Effector CD8-positive, alpha-beta T cell (primary cell): ENCODE data around the gene KCNC1.

ENCODE experiments used
- DNase-seq: peaks from one replicate; lab custom pipeline; 2025; lab: John Stamatoyannopoulos, UW

Gene KCNC1

DNA sequence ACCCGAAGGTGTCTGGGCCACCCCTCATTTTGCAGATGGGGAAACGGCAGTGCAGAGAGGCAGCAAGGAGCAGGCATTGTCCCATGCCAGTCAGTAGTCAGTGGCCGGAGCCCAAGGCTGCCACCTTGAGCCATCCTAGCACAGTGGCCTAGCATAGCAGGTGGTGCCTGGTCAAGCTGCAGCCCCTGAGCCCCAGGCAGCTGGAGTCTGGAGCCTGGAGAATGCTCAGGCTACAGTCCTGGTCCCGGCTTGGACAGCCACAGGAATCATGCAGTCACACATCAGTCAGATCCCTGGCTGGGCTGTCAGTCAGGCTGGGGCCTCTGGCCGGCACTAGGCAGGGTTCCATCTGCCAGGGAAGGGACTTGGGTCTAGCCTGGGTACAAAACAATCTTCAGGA is 18.6 kb downstream of the KCNC1 start:
- DNase-seq: no peak

DNA sequence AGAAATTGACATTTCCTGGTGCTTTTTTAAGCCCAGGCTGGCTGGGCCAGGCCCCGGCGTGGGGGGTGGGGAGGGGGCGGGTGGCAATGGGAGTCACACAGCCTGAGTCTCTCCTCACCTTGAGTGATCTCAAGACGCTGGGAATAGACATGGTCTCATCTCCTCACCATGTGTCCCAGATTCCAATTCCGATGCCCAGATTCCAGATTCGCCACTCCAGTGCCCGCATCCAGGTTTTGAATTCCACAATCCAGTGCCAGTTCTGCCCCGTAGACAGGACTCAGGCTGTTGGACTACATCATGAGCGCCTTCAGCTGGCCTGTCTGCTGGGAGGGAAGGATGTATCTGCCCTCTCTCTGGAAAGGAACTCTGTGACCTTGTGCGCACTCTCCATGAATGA is 19.1 kb downstream of the KCNC1 start:
- DNase-seq: no peak

- DNase-seq: no peak
Measured at GRCh38 chr11:17755891-17756290, 21.3 kb downstream of the KCNC1 start.

GRCh38 chr11:17760102-17761029 is 25.8 kb downstream of the KCNC1 start:
- no peak for DNase-seq

- no peak for DNase-seq
Measured at GRCh38 chr11:17762309-17762974, 27.9 kb downstream of the KCNC1 start.

- no peak for DNase-seq
Measured at GRCh38 chr11:17763244-17763643, 28.7 kb downstream of the KCNC1 start.

GRCh38 chr11:17763703-17764102 is 29.1 kb downstream of the KCNC1 start:
- no peak for DNase-seq

- DNase-seq: no peak
Measured at GRCh38 chr11:17764446-17765218, 30.1 kb downstream of the KCNC1 start.

- DNase-seq: no peak
Measured at GRCh38 chr11:17765356-17766072, 30.9 kb downstream of the KCNC1 start.

GRCh38 chr11:17766073-17766359 is 31.4 kb downstream of the KCNC1 start:
- DNase-seq: no peak

DNA sequence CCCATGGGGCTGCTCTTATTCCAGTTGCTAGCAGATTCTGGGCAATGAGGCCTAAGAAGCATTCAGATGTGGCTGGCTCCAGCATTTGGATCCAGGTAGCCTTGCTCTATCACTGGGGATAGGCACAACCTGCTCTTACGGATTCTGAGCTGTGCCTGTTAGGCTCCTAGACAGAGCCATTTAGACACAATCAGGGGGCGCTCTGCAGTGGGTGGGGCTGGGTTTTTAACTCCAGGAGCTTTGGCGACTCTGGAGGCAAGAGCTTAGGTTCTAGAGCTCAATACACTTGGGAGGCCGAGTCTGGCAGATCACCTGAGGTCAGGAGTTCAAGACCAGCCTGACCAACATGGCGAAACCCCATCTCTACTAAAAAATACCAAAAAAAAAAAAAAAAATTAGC is 32.0 kb downstream of the KCNC1 start:
- no peak for DNase-seq

DNA sequence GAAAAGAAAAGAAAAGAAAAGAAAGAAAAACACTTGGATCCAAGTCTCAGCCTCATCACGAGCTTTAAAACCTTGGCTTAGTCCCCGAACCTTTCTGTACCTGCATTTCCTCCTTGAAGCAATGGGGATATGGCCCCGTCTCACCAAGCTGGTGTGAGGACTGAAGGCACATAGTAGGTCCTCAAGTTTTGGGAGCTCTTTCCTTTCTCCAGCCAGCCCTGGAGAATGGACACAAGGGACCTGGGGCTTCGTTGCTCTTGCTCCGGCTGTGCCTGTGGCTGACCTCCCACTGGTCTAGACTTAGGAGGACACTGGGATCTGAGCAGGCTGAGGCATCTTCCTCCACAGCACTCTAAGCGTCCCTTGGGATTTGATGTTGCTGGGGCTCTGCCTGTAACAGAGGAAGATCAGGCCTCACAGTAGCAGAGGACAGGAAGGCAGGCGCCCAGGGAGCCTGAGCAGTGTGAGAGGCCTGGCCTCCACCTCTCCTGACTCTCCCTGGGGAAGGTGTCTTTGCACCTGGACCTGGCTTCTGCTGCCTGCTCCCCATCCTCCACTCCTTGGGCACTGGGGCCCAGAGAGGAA is 32.8 kb downstream of the KCNC1 start:
- DNase-seq: no peak

DNA sequence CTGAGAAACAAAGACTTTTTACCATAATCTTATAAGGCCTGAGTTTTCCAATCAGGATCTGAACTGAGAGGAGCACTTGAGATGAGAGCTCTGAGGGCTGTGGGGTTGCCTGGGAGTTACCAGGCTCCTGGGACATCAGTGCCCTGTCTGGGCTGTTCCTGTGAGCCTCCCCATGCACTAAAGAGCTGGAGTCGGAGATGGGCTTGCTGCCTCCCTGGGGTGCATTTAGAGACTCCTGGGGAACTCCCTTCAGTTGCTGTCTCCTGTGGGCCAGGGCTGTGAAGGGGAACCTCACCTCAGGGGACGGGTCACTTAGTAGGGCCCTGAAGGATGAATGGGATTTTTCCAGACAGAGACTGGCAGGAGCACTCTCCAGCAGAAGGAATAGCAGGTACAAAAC is 33.3 kb downstream of the KCNC1 start:
- DNase-seq: no peak

DNA sequence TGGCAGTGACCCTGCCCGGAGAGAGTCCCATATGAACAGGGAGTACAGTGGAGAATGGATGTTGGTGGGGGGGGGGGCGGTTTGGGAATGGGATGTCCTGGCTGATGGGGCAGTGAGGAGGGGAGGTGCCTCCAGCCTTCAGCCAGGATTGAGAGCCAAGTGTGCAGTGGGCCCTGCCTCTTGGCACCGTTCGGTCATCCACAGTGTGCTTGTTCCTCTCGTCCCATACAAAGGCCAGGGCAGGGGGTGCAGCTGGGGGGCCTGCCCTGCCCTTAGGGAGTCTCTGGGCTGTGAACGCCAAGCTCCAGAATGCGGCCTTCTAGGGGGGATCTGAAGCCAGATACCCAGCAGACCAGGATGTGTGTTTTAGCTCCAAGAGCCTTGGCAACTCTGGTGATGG is 34.0 kb downstream of the KCNC1 start:
- no peak for DNase-seq

GRCh38 chr11:17769218-17769617 is 34.6 kb downstream of the KCNC1 start:
- DNase-seq: no peak

- DNase-seq: no peak
Measured at GRCh38 chr11:17770048-17770652, 35.6 kb downstream of the KCNC1 start.

DNA sequence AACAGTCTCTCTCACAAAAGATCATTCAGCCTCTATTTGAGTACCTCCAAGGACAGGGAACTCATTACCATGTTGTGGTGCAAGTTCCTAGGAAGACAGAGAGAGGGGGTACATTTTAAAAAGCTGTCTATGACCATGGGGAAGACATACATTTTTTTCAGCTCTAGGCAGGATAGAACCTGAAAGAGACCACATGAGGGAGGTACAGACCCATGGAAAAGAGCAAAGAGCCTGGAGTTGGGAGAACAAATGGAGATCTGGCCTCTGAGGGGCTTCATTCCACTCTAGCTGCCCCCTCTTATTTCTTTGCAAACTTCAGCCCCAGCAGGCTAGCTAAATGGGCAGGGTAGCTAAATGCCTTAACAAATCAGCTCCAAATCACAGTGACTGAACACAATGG is 36.3 kb downstream of the KCNC1 start:
- DNase-seq: no peak

DNA sequence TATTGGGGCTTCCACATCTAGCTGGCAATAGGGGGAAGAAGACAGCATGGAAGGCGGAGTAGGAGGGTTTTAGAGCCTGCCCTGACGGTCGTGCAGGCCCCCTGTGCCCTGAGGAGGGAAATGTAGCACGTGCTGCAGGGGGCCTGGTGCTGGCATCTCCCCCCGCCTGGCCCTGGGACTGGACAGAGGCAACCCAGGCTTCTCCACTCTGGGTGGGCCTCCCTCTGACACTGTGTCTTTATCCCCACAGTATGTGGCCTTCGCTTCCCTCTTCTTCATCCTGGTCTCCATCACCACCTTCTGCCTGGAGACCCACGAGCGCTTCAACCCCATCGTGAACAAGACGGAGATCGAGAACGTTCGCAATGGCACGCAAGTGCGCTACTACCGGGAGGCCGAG is 36.8 kb downstream of the KCNC1 start:
- DNase-seq: no peak

- DNase-seq: no peak
Measured at GRCh38 chr11:17771841-17772401, 37.3 kb downstream of the KCNC1 start.

DNA sequence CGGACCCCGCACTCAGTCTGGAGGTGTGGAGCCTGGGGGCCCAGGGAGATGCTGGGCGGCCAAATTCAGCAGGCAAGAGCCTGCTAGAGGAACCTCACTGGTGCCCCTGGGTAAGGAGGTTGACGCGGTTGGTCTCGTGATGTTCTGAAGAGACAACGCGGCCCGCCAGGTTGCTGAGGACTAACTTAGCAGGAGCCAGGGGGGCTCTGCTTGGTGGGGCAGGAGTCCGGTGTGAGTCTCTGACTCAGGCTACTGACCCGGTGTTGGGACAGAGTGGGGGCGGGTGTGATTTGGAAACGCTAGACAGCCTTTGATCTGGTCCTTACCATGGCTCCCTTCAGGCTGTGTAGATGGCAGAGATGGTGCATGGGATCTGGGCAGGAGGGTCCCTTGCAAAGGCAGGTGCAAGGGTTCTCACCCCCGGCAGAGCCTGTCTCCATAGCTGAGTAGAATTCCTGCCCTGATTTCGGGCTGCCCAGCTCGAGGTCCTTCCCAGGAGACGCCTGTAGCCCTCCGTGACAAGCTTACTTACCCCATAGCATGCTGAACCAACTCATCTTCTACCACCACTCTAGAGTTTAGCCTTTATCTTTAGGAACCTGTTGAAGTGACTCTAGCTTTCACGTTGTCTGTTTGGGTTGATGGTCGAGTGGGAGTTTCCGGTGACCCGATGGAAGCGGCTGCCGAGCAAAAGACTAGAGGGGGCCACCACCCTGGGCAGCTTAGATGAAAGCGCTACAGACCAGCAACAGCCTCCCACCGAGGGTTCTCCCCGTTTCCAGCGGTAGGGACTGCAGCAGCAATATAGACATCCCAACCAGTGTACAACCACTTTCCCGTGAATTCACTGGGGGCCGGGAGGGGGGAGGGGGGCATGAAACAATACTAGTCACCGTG is 38.4 kb downstream of the KCNC1 start:
- no peak for DNase-seq
